RWPE1 (cell line): ENCODE data around the gene RARB.

Experiments
- CTCF ChIA-PET: fragments of 350-600 bp; sonication (Branson Sonifier 250); formaldehyde crosslinking; extraction: SDS; loops from one replicate; lab custom pipeline; 2021; lab: Yijun Ruan, JAX
- POLR2A ChIA-PET: fragments of 400-600 bp; formaldehyde crosslinking; extraction: SDS; loops from one replicate; lab custom pipeline; 2020; ENCODE audit warnings: antibody characterized with exemption; ENCODE audit not compliant: low non-redundant PET; lab: Yijun Ruan, JAX
- DNase-seq: peaks from one replicate; pipeline ENCODE4 v3.0.0; 2012; ENCODE audit warnings: low spot score
- H3K27ac ChIP-seq: fragments of 450-650 bp; 2 replicates; pipeline ENCODE4 v1.5.1; 2017
- CTCF ChIP-seq: fragments of 450-650 bp; conservative IDR thresholded peaks from 2 replicates; pipeline ENCODE4 v1.5.1; 2017; ENCODE audit warnings: low read depth, mild to moderate bottlenecking

Gene RARB

GRCh38 chr3:25557694-25558093, 129.6 kb downstream of the RARB start:
- POLR2A ChIA-PET = no interaction called here
- no peak for DNase-seq
- H3K27ac ChIP-seq = no peak overlapping the region
- CTCF ChIA-PET = no interaction called here
- no peak for TF ChIP-seq CTCF

GRCh38 chr3:25558121-25558520, 130.1 kb downstream of the RARB start:
- no peak for DNase-seq
- TF ChIP-seq CTCF = no peak
- POLR2A ChIA-PET = no interaction called here
- CTCF ChIA-PET = no interaction called here
- no peak overlapping the region for H3K27ac ChIP-seq

- no peak for TF ChIP-seq CTCF
- no peak for DNase-seq
- no peak overlapping the region for H3K27ac ChIP-seq
- POLR2A ChIA-PET = no interaction called here
- CTCF ChIA-PET = no interaction called here
These were observed 130.7 kb downstream of the RARB start for GRCh38 chr3:25558796-25559195.

- CTCF ChIA-PET = interaction anchor here (0.6 to 0.7 kb wide), 2 partner anchors 260 to 274 kb away, joined by 3 to 4 read pairs; no protein-coding TSS in a partner anchor
- POLR2A ChIA-PET = no interaction called here
These were observed 135.5 kb downstream of the RARB start for GRCh38 chr3:25563601-25564000.

GRCh38 chr3:25564075-25564474, 136.0 kb downstream of the RARB start:
- DNase-seq = no peak
- H3K27ac ChIP-seq = no peak overlapping the region
- CTCF ChIA-PET = no interaction called here
- TF ChIP-seq CTCF = no peak
- POLR2A ChIA-PET = no interaction called here

More at GRCh38 chr3:25563601-25564000, 135.5 kb downstream of the RARB start:
- no peak for TF ChIP-seq CTCF
- H3K27ac ChIP-seq = no peak overlapping the region
- no peak for DNase-seq

- ChIA-PET CTCF (no interaction called here), POLR2A (no interaction called here)
- no peak for DNase-seq
- H3K27ac ChIP-seq = no peak overlapping the region
- no peak for TF ChIP-seq CTCF
These were observed 137.7 kb downstream of the RARB start for GRCh38 chr3:25565807-25566206.
